Panc1 (cell line): Measurements from ENCODE around the gene SLC8A1. TPM values are rescaled to one million over a fixed set of nuclear protein-coding genes. Genes with fewer than 3 reads are reported as not detected.

Experiments used
- ATAC-seq: fragments of 200-7000 bp; cut with Tn5 transposase; 2 replicates; pipeline ENCODE4 v1.9.1; 2020; ENCODE audit warnings: mild to moderate bottlenecking, moderate library complexity
- BruUV-seq: library from RNA; stranded (reverse); fragments of 400-500 nt; replicated peaks from 2 replicates; lab custom pipeline; 2021; lab: Mats Ljungman, UMichigan
- CTCF ChIA-PET: fragments of 300-600 bp; sonication (Branson Sonifier 250); formaldehyde crosslinking; loops from one replicate; lab custom pipeline; 2022; ENCODE audit warnings: antibody characterized with exemption; lab: Charles Lee
- POLR2A ChIA-PET: fragments of 300-600 bp; sonication (Branson Sonifier 250); formaldehyde crosslinking; loops from one replicate; lab custom pipeline; 2022; ENCODE audit warnings: antibody characterized with exemption; lab: Charles Lee
- DNase-seq: peaks from one replicate; pipeline ENCODE4 v3.0.0-alpha.2; 2010; ENCODE audit warnings: low read depth, low spot score
- H3K27ac ChIP-seq: 2 replicates; pipeline ENCODE4 v1.5.1; 2011; ENCODE audit warnings: mild to moderate bottlenecking, low read length, inconsistent platforms
- H3K27me3 ChIP-seq: fragments of 200-500 bp; sonication (Bioruptor generic); 2 replicates; pipeline ENCODE4 v1.6.0; 2014; ENCODE audit warnings: low read length, inconsistent platforms; ENCODE audit not compliant: control insufficient read depth, insufficient read depth
- H3K36me3 ChIP-seq: fragments of 200-500 bp; sonication (Bioruptor generic); 2 replicates; pipeline ENCODE4 v1.5.1; 2014; ENCODE audit warnings: inconsistent platforms, mild to moderate bottlenecking, low read length, moderate library complexity; ENCODE audit not compliant: control insufficient read depth, insufficient read depth
- H3K4me1 ChIP-seq: 2 replicates; pipeline ENCODE4 v1.5.1; 2011; ENCODE audit warnings: inconsistent platforms, mild to moderate bottlenecking, low read length, moderate library complexity; ENCODE audit not compliant: control insufficient read depth, insufficient read depth
- H3K4me3 ChIP-seq, 2 experiments: 2 replicates each; pipeline ENCODE4 v1.5.1; 2011 to 2012; ENCODE audit warnings: low read depth in 2 of 2, low read length in 2 of 2, mild to moderate bottlenecking in 2 of 2, inconsistent platforms in 1 of 2, moderate library complexity in 1 of 2
- H3K9me3 ChIP-seq: fragments of 200-500 bp; sonication (Bioruptor generic); 2 replicates; pipeline ENCODE4 v1.5.1; 2014; ENCODE audit warnings: low read depth, mild to moderate bottlenecking, inconsistent platforms, low read length, moderate library complexity; ENCODE audit not compliant: control insufficient read depth, insufficient read depth
- POLR2AphosphoS5 ChIP-seq: IDR thresholded peaks from 2 replicates; pipeline ENCODE4 v1.6.1; 2012; ENCODE audit warnings: mild to moderate bottlenecking, low read depth, low read length, moderate library complexity
- SIN3A ChIP-seq: IDR thresholded peaks from 2 replicates; pipeline ENCODE4 v1.6.1; 2012; ENCODE audit warnings: low read depth, mild to moderate bottlenecking, low read length, moderate library complexity, borderline replicate concordance; ENCODE audit not compliant: insufficient read depth
- TCF7L2 ChIP-seq: IDR thresholded peaks from 2 replicates; pipeline ENCODE4 v1.6.1; 2011; ENCODE audit warnings: mild to moderate bottlenecking, low read depth, low read length, inconsistent platforms
- in situ Hi-C: cut with HindIII; loops from 2 replicates; pipeline ENCODE4 v1.10.0; 2016; ENCODE audit warnings: low sequenced_read_pairs, low pct_unique_long_range_greater_than_20kb
- intact Hi-C: fragments of 100-400 bp; cut with micrococcal nuclease; formaldehyde crosslinking; loops from one replicate; pipeline ENCODE4 v1.10.0; 2022; ENCODE audit not compliant: unreplicated experiment
- total RNA-seq: library from RNA; stranded (reverse); gene quantifications from one replicate; pipeline ENCODE4 v1.2.1, GENCODE V29; 2021; ENCODE audit not compliant: unreplicated experiment
- TF ChIP-seq, protein P1 (sequence below): fragments of 450-650 bp; IDR thresholded peaks from 2 replicates; pipeline ENCODE4 v1.5.1; 2017; ENCODE audit warnings: mild to moderate bottlenecking
- TF ChIP-seq, protein P2 (sequence below), 2 experiments: IDR thresholded peaks; 2 replicates each; pipeline ENCODE4 v1.6.1; 2011 to 2012; ENCODE audit warnings: low read depth in 2 of 2, control low read depth in 1 of 2, low read length in 1 of 2, mild to moderate bottlenecking in 1 of 2, moderate library complexity in 1 of 2; ENCODE audit not compliant: insufficient read depth in 1 of 2

Gene SLC8A1
- total RNA-seq, 1 experiment from 2014 or later: 0.59 TPM

DNA sequence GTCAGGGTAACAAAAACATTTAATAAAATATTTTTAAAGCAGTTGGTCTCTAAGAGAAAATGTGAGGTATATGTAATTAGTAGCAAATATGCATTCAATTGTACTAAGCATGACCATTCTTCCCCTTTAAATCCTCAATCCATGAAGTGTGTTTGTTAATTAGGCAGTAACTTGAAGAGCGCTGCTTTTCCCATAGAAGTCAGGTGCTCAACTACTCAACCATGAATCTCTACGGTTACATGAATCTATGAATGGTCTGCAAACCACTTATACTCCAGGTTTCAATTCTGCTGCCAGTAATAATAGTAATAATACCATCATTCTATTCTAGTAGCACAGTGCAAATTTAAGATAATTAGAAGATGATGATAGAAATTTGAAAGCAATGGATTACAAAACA is 55.8 kb downstream of the SLC8A1 start:
- in situ Hi-C loops (no loop called here), intact Hi-C loops (no loop called here)
- no peak for DNase-seq
- no peak for ATAC-seq
- ChIA-PET CTCF (no interaction called here), POLR2A (no interaction called here)
- H3K36me3 ChIP-seq: no peaks in the 10 kb centered on the region
- H3K27me3 ChIP-seq: no peaks in the 10 kb centered on the region
- BruUV-seq: no TSS peak
- H3K9me3 ChIP-seq: no peaks in the 10 kb centered on the region
- no peak overlapping the region for H3K27ac ChIP-seq
- no peak overlapping the region for H3K4me3 ChIP-seq
- TF ChIP-seq TCF7L2 (no peak), SIN3A (no peak), POLR2AphosphoS5 (no peak)
- TF ChIP-seq, protein P1, sequence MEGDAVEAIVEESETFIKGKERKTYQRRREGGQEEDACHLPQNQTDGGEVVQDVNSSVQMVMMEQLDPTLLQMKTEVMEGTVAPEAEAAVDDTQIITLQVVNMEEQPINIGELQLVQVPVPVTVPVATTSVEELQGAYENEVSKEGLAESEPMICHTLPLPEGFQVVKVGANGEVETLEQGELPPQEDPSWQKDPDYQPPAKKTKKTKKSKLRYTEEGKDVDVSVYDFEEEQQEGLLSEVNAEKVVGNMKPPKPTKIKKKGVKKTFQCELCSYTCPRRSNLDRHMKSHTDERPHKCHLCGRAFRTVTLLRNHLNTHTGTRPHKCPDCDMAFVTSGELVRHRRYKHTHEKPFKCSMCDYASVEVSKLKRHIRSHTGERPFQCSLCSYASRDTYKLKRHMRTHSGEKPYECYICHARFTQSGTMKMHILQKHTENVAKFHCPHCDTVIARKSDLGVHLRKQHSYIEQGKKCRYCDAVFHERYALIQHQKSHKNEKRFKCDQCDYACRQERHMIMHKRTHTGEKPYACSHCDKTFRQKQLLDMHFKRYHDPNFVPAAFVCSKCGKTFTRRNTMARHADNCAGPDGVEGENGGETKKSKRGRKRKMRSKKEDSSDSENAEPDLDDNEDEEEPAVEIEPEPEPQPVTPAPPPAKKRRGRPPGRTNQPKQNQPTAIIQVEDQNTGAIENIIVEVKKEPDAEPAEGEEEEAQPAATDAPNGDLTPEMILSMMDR: no peak
- TF ChIP-seq, protein P2, sequence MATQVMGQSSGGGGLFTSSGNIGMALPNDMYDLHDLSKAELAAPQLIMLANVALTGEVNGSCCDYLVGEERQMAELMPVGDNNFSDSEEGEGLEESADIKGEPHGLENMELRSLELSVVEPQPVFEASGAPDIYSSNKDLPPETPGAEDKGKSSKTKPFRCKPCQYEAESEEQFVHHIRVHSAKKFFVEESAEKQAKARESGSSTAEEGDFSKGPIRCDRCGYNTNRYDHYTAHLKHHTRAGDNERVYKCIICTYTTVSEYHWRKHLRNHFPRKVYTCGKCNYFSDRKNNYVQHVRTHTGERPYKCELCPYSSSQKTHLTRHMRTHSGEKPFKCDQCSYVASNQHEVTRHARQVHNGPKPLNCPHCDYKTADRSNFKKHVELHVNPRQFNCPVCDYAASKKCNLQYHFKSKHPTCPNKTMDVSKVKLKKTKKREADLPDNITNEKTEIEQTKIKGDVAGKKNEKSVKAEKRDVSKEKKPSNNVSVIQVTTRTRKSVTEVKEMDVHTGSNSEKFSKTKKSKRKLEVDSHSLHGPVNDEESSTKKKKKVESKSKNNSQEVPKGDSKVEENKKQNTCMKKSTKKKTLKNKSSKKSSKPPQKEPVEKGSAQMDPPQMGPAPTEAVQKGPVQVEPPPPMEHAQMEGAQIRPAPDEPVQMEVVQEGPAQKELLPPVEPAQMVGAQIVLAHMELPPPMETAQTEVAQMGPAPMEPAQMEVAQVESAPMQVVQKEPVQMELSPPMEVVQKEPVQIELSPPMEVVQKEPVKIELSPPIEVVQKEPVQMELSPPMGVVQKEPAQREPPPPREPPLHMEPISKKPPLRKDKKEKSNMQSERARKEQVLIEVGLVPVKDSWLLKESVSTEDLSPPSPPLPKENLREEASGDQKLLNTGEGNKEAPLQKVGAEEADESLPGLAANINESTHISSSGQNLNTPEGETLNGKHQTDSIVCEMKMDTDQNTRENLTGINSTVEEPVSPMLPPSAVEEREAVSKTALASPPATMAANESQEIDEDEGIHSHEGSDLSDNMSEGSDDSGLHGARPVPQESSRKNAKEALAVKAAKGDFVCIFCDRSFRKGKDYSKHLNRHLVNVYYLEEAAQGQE (IDR thresholded peaks at IDR 0.05; ENCODE audit: insufficient read depth in 1 of 2, low read depth in 2 of 2, low read length in 1 of 2): no peak
- H3K4me1 ChIP-seq: no peaks in the 10 kb centered on the region

DNA sequence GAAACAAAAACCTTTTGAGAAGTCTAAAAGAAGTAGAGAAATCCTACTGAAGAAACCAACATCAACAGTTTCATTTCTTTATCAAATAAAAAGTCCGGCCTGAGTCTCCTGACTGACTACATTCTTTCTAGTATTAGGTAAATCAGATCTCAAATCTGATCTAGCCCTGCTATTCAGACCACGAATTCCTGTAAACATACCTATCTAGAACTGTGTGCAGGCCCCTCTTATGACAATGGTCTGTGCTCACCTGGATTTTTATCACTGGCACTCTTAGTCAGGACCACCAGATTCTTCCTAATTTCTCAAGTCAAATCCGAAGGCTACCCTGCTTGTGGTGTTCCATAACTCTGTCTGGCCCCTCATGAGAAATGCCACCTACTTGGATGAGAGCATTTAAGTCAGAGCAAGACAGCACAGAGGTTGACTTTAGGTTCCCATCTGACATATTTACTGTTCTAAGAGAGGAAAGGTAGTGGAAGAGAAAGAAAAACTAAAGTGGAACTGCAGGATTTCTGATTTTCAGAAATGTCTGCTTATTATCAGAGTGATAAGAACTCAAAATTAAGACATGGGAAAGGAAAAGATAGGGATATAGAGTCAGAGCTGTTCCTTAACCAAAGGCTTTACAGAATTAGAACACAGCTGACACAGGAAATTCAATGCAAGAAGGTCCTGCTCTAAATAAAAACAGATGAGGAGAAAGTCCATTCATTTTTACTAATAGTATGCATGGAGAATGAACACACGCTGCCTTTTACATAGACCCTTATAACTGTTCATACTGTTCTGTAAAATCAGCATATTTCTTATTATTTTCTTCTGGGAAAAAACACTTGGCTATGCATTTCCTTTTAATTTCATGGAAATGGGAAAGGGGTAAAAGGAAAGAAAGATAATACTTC is 56.5 kb downstream of the SLC8A1 start:
- no peak overlapping the region for H3K27ac ChIP-seq
- BruUV-seq: no TSS peak
- DNase-seq: no peak
- no peaks in the 10 kb centered on the region for H3K9me3 ChIP-seq
- H3K4me3 ChIP-seq: no peak overlapping the region
- TF ChIP-seq SIN3A (no peak), TCF7L2 (no peak), POLR2AphosphoS5 (no peak)
- TF ChIP-seq, protein P2 (IDR thresholded peaks at IDR 0.05; ENCODE audit: insufficient read depth in 1 of 2, low read depth in 2 of 2, low read length in 1 of 2): no peak
- TF ChIP-seq, protein P1: no peak
- ChIA-PET CTCF (no interaction called here), POLR2A (no interaction called here)
- H3K36me3 ChIP-seq: no peaks in the 10 kb centered on the region
- intact Hi-C loops: no loop called here
- in situ Hi-C loops: no loop called here
- ATAC-seq: no peak
- no peaks in the 10 kb centered on the region for H3K27me3 ChIP-seq
- H3K4me1 ChIP-seq: no peaks in the 10 kb centered on the region
